MM.1S (cell line): Measurements from ENCODE around the gene LIME1.

Experiments
- DNase-seq: peaks from one replicate; pipeline ENCODE4 v3.0.0-alpha.2; 2015
- H2AFZ ChIP-seq: fragments of 300-600 bp; sonication (generic); 2 replicates; pipeline ENCODE4 v1.6.0; 2016; ENCODE audit warnings: antibody characterized with exemption, low read length
- H3F3A ChIP-seq: fragments of 300-600 bp; sonication (generic); 2 replicates; pipeline ENCODE4 v1.6.1; 2016; ENCODE audit warnings: mild to moderate bottlenecking, antibody characterized with exemption, low read length, moderate library complexity, mixed read lengths; ENCODE audit not compliant: insufficient read depth
- H3K27ac ChIP-seq: fragments of 300-600 bp; sonication (generic); 2 replicates; pipeline ENCODE4 v1.5.1; 2016; ENCODE audit warnings: mild to moderate bottlenecking, low read length
- H3K27me3 ChIP-seq: fragments of 300-600 bp; sonication (generic); replicated peaks from 2 replicates; pipeline ENCODE4 v1.6.0; 2016; ENCODE audit warnings: low read length; ENCODE audit not compliant: insufficient read depth
- H3K36me3 ChIP-seq: fragments of 300-600 bp; sonication (generic); replicated peaks from 2 replicates; pipeline ENCODE4 v1.6.1; 2016; ENCODE audit warnings: mild to moderate bottlenecking, low read length, mixed read lengths; ENCODE audit not compliant: insufficient read depth
- H3K4me1 ChIP-seq: fragments of 300-600 bp; sonication (generic); 2 replicates; pipeline ENCODE4 v1.6.1; 2016; ENCODE audit warnings: low read length, mixed read lengths
- H3K4me2 ChIP-seq: fragments of 300-600 bp; sonication (generic); 2 replicates; pipeline ENCODE4 v1.6.0; 2016; ENCODE audit warnings: low read depth, low read length
- H3K4me3 ChIP-seq: fragments of 300-600 bp; sonication (generic); 2 replicates; pipeline ENCODE4 v1.5.1; 2016; ENCODE audit warnings: low read length, mixed read lengths
- H3K79me2 ChIP-seq: fragments of 300-600 bp; sonication (generic); 2 replicates; pipeline ENCODE4 v1.6.1; 2016; ENCODE audit warnings: mixed run types, low read length, mixed read lengths
- H3K9ac ChIP-seq: fragments of 300-600 bp; sonication (generic); 2 replicates; pipeline ENCODE4 v1.6.1; 2016; ENCODE audit warnings: low read length, mixed read lengths
- H3K9me2 ChIP-seq: fragments of 300-600 bp; sonication (generic); replicated peaks from 2 replicates; pipeline ENCODE4 v1.6.1; 2016; ENCODE audit warnings: mild to moderate bottlenecking, low read length, mixed read lengths; ENCODE audit not compliant: insufficient read depth
- H3K9me3 ChIP-seq: fragments of 300-600 bp; sonication (generic); replicated peaks from 2 replicates; pipeline ENCODE4 v1.6.1; 2016; ENCODE audit warnings: mild to moderate bottlenecking, low read length, mixed read lengths; ENCODE audit not compliant: insufficient read depth
- H4K20me1 ChIP-seq: fragments of 300-600 bp; sonication (generic); 2 replicates; pipeline ENCODE4 v1.6.1; 2016; ENCODE audit warnings: mild to moderate bottlenecking, low read length, moderate library complexity, mixed read lengths; ENCODE audit not compliant: insufficient read depth
- CTCF ChIP-seq: fragments of 300-600 bp; sonication (generic); IDR thresholded peaks from 2 replicates; pipeline ENCODE4 v1.5.1; 2016; ENCODE audit warnings: antibody characterized with exemption, low read length, mixed read lengths
- EZH2 ChIP-seq: fragments of 300-600 bp; sonication (generic); optimal IDR thresholded peaks from 2 replicates; pipeline ENCODE3; 2017; ENCODE audit warnings: low read depth, mild to moderate bottlenecking, antibody characterized with exemption, low read length, mixed read lengths
- EZH2phosphoT487 ChIP-seq: fragments of 300-600 bp; sonication (generic); IDR thresholded peaks from 2 replicates; pipeline ENCODE4 v1.6.1; 2018; ENCODE audit warnings: antibody characterized with exemption, low read length

Gene LIME1

DNA sequence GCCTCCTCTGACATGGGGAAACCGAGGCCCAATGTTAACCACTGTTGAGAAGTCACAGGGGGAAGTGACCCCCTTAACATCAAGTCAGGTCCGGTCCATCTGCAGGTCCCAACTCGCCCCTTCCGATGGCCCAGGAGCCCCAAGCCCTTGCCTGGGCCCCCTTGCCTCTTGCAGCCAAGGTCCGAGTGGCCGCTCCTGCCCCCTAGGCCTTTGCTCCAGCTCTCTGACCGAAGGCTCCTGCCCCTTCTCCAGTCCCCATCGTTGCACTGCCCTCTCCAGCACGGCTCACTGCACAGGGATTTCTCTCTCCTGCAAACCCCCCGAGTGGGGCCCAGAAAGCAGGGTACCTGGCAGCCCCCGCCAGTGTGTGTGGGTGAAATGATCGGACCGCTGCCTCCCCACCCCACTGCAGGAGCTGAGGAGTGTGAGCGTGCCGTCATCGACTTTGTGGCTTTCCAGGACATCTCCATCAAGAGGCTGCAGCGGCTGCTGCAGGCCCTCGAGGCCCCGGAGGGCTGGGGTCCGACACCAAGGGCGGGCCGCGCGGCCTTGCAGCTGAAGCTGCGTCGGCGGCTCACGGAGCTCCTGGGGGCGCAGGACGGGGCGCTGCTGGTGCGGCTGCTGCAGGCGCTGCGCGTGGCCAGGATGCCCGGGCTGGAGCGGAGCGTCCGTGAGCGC is 38.5 kb upstream of the LIME1 start:
- H4K20me1 ChIP-seq, result no peaks in the 10 kb centered on the region
- H2AFZ ChIP-seq, result no peak overlapping the region
- H3F3A ChIP-seq, result no peaks in the 10 kb centered on the region; the same call in 1 of the 2 replicates
- TF ChIP-seq EZH2, result no peak
- TF ChIP-seq EZH2phosphoT487, result no peak
- no peak for TF ChIP-seq CTCF
- H3K27me3 ChIP-seq, result no peaks in the 10 kb centered on the region
- DNase-seq, result no peak
- H3K9me3 ChIP-seq, result no peaks in the 10 kb centered on the region
- H3K4me1 ChIP-seq, result no peaks in the 10 kb centered on the region
- H3K27ac ChIP-seq, result no peak overlapping the region
- no peaks in the 10 kb centered on the region for H3K36me3 ChIP-seq
- no peaks in the 10 kb centered on the region for H3K9me2 ChIP-seq
- no peak overlapping the region for H3K4me2 ChIP-seq
- no peaks in the 10 kb centered on the region for H3K79me2 ChIP-seq
- H3K9ac ChIP-seq, result no peak overlapping the region
- H3K4me3 ChIP-seq, result no peak overlapping the region

- no peak overlapping the region for H3K9ac ChIP-seq
- no peak overlapping the region for H2AFZ ChIP-seq
- H3K79me2 ChIP-seq, result 0 out of 2 replicates have a peak, but pooled peaks cover under 1% of the 10 kb centered on the region
- H4K20me1 ChIP-seq, result no peaks in the 10 kb centered on the region
- H3K4me2 ChIP-seq, result no peak overlapping the region
- no peaks in the 10 kb centered on the region for H3K36me3 ChIP-seq
- H3K27me3 ChIP-seq, result no peaks in the 10 kb centered on the region
- H3K27ac ChIP-seq, result no peak overlapping the region
- TF ChIP-seq EZH2phosphoT487 (no peak), CTCF (no peak), EZH2 (no peak)
- no peaks in the 10 kb centered on the region for H3K4me1 ChIP-seq
- no peaks in the 10 kb centered on the region for H3K9me3 ChIP-seq
- no peaks in the 10 kb centered on the region for H3K9me2 ChIP-seq
- no peaks in the 10 kb centered on the region; the same call in 1 of the 2 replicates for H3F3A ChIP-seq
- DNase-seq, result no peak
- H3K4me3 ChIP-seq, result no peak overlapping the region
These were observed 37.6 kb upstream of the LIME1 start for GRCh38 chr20:63698739-63699465.

DNA sequence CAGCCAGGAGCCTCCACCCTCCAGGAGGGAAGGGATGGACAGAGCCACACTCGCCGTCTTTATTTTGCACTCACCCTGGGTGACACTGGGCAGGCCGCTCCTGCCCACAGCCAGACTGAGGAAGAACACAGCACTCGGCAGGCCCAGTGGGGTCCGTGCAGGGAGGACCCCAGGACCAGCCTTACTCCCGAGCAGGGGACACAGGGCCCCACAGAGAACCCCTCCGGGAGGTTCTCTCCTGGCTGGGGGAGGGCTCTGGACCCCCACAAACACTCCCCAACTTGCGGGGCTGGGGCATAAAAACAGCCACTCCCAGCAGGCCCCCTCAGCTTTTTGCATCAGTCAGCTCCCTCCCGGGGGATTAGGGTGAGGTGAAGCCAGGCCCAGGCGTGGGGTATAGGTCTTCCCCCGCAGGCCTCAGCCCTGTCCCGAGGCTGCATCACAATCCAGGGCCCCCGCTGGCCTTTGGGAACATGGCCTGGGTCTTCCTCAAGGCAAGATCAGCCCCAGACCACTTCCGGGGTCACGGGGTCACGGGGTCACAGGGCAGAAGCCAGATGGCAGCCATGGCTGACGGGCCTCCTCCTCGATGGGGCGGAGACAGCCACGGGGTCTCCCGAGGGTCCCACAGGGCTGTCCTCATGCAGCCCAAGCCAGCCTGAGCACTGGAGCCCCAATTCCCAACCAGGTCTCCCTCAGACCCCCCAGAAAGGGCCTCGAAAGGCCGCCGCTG is 36.8 kb upstream of the LIME1 start:
- no peak for DNase-seq
- TF ChIP-seq EZH2phosphoT487 (no peak), CTCF (no peak), EZH2 (no peak)
- Histone ChIP-seq H3K27ac (no peak overlapping the region), H3K4me3 (no peak overlapping the region), H4K20me1 (no peaks in the 10 kb centered on the region), H3K9me3 (no peaks in the 10 kb centered on the region), H3K4me1 (no peaks in the 10 kb centered on the region), H3K9me2 (no peaks in the 10 kb centered on the region), H3K36me3 (no peaks in the 10 kb centered on the region), H3F3A (no peaks in the 10 kb centered on the region; the same call in 1 of the 2 replicates), H3K9ac (no peak overlapping the region), H3K79me2 (peaks cover 8% of the 10 kb centered on the region), H2AFZ (no peak overlapping the region), H3K4me2 (no peak overlapping the region), H3K27me3 (no peaks in the 10 kb centered on the region)
